K562 (cell line): ENCODE measurements around the gene GPR15LG. TPM values are rescaled to one million over a fixed set of nuclear protein-coding genes. Genes with fewer than 3 reads are reported as not detected.

Experiments used
- ATAC-seq: fragments of 200-7000 bp; cut with Tn5 transposase; 3 replicates; pipeline ENCODE4 v1.9.1; 2020; ENCODE audit warnings: moderate library complexity
- BruUV-seq: library from RNA; stranded (reverse); fragments of 400-500 nt; replicated peaks from 2 replicates; lab custom pipeline; 2021; lab: Mats Ljungman, UMichigan
- CTCF ChIA-PET: fragments of 300-600 bp; formaldehyde crosslinking; extraction: SDS; loops from one replicate; lab custom pipeline; 2021; ENCODE audit warnings: low intra/inter-chr PET ratio; lab: Yijun Ruan, JAX
- POLR2A ChIA-PET: fragments of 300-600, 350-650 bp; sonication (Branson Sonifier 250); formaldehyde crosslinking; extraction: SDS; loops from one replicate; lab custom pipeline; 2021; ENCODE audit warnings: antibody characterized with exemption, inconsistent platforms; lab: Yijun Ruan, JAX
- DNase-seq, 4 experiments: peaks; one replicate each; pipeline versions ENCODE4 v3.0.0 to v3.0.0-alpha.2; 2011 to 2018; ENCODE audit warnings: low spot score in 3 of 4, mixed read lengths in 3 of 4; ENCODE audit errors: extremely low read depth in 1 of 4
- FAIRE-seq: peaks from 2 replicates; lab custom pipeline; 2011; peaks lifted over from hg19 to GRCh38; lab: Jason Lieb, UNC
- H2AFZ ChIP-seq: 2 replicates; pipeline ENCODE4 v1.6.0; 2011; ENCODE audit warnings: low read depth, low read length, control low read depth, inconsistent platforms
- H3K27ac ChIP-seq: fragments of 200-600 bp; 3 replicates; pipeline ENCODE4 v1.8.0; 2011; ENCODE audit warnings: low read depth, mild to moderate bottlenecking, control low read depth, inconsistent platforms, low read length, moderate library complexity, mixed read lengths; ENCODE audit errors: extremely low read depth
- H3K27me3 ChIP-seq, 2 experiments: fragments of 300-600 bp in 1 of 2; 2 replicates in 1 of 2; 3 replicates in 1 of 2; pipeline versions ENCODE4 v1.6.0 to v1.8.0; 2011; ENCODE audit warnings: inconsistent platforms in 2 of 2, low read length in 2 of 2, mild to moderate bottlenecking in 1 of 2, mixed read lengths in 1 of 2, moderate library complexity in 1 of 2; ENCODE audit not compliant: control insufficient read depth in 2 of 2, insufficient read depth in 2 of 2
- H3K36me3 ChIP-seq: fragments of 300-600 bp; 3 replicates; pipeline ENCODE4 v1.8.0; 2011; ENCODE audit warnings: mild to moderate bottlenecking, low read length, inconsistent platforms; ENCODE audit not compliant: control insufficient read depth, insufficient read depth
- H3K4me1 ChIP-seq, 2 experiments: fragments of 200-600 bp in 1 of 2; replicated peaks in 1 of 2; 2 replicates in 1 of 2; 3 replicates in 1 of 2; pipeline versions ENCODE4 v1.5.1 to v1.8.0; 2011; ENCODE audit warnings: inconsistent platforms in 2 of 2, low read length in 2 of 2, mild to moderate bottlenecking in 1 of 2, mixed read lengths in 1 of 2, moderate library complexity in 1 of 2; ENCODE audit not compliant: control insufficient read depth in 2 of 2, insufficient read depth in 2 of 2
- H3K4me2 ChIP-seq: 2 replicates; pipeline ENCODE4 v1.6.1; 2011; ENCODE audit warnings: low read length, control low read depth, inconsistent platforms, mixed read lengths; ENCODE audit not compliant: insufficient read depth
- H3K4me3 ChIP-seq: fragments of 200-600 bp; sonication (generic), shearing (Covaris generic); 2 replicates; pipeline ENCODE4 v1.5.1; 2016; ENCODE audit warnings: control low read depth, inconsistent platforms
- H3K79me2 ChIP-seq: fragments of 200-600 bp; 3 replicates; pipeline ENCODE4 v1.8.0; 2011; ENCODE audit warnings: low read length, inconsistent platforms; ENCODE audit not compliant: control insufficient read depth, insufficient read depth
- H3K9ac ChIP-seq, 2 experiments: 2 replicates each; pipeline versions ENCODE4 v1.6.0 to v1.6.1; 2011; ENCODE audit warnings: low read depth in 2 of 2, low read length in 2 of 2, control low read depth in 1 of 2, inconsistent platforms in 1 of 2, mild to moderate bottlenecking in 1 of 2, mixed read lengths in 1 of 2; ENCODE audit not compliant: insufficient read depth in 1 of 2
- H3K9me1 ChIP-seq: one replicate; pipeline ENCODE4 v1.6.0; 2011; ENCODE audit warnings: inconsistent platforms, mild to moderate bottlenecking, low read length, moderate library complexity; ENCODE audit not compliant: control insufficient read depth, insufficient read depth
- H3K9me3 ChIP-seq: replicated peaks from 2 replicates; pipeline ENCODE4 v1.5.1; 2011; ENCODE audit warnings: low read depth, low read length, inconsistent platforms; ENCODE audit not compliant: control insufficient read depth, insufficient read depth
- H4K20me1 ChIP-seq: replicated peaks from 2 replicates; pipeline ENCODE4 v1.6.1; 2011; ENCODE audit warnings: low read length, inconsistent platforms, mixed read lengths; ENCODE audit not compliant: control insufficient read depth, insufficient read depth
- CBX1 ChIP-seq: sonication (generic); IDR thresholded peaks from 2 replicates; pipeline ENCODE4 v1.6.1; 2016; ENCODE audit warnings: antibody characterized with exemption, low read depth, mild to moderate bottlenecking
- CTCF ChIP-seq, 3 experiments: IDR thresholded peaks in 2 of 3; conservative IDR thresholded peaks in 1 of 3; 2 replicates each; pipeline ENCODE4 v1.5.1; 2011 to 2012; ENCODE audit warnings: low read length in 3 of 3, mild to moderate bottlenecking in 3 of 3, control low read depth in 2 of 3, improper control_type of control experiment in 1 of 3, inconsistent platforms in 1 of 3, low read depth in 1 of 3, mixed read lengths in 1 of 3, moderate library complexity in 1 of 3; ENCODE audit not compliant: insufficient read depth in 2 of 3
- DEAF1 ChIP-seq: fragments of 450-650 bp; formaldehyde crosslinking; IDR thresholded peaks from 2 replicates; pipeline ENCODE4 v1.4.0; 2020; ENCODE audit warnings: mild to moderate bottlenecking, moderate library complexity
- ELF4 ChIP-seq: fragments of 450-650 bp; formaldehyde crosslinking; IDR thresholded peaks from 2 replicates; pipeline ENCODE4 v1.4.0; 2022; ENCODE audit warnings: missing genetic modification characterization
- TFAM ChIP-seq: fragments of 250-450 bp; sonication (Bioruptor Pico); conservative IDR thresholded peaks from 2 replicates; pipeline ENCODE4 v1.5.0; 2021; ENCODE audit warnings: mild to moderate bottlenecking, moderate library complexity
- VEZF1 ChIP-seq: fragments of 200-800 bp; sonication (Bioruptor generic); IDR thresholded peaks from 2 replicates; pipeline ENCODE4 v1.6.1; 2017; ENCODE audit warnings: missing genetic modification characterization, missing compliant biosample characterization
- ZNF318 ChIP-seq, 2 experiments: fragments of 450-650 bp; IDR thresholded peaks; 2 replicates each; pipeline ENCODE4 v1.6.1; 2016; ENCODE audit warnings: mild to moderate bottlenecking in 2 of 2, borderline replicate concordance in 1 of 2, low read depth in 1 of 2, moderate library complexity in 1 of 2
- WGBS: fragments of 100-300 bp; shearing (Covaris generic); methylation state at CpG from one replicate; pipeline ENCODE4 v1.1.6; 2016; ENCODE audit warnings: low coverage, mixed read lengths; ENCODE audit not compliant: insufficient coverage; ENCODE audit errors: missing lambda C conversion rate; 5-methylcytosine and 5-hydroxymethylcytosine counted together
- in situ Hi-C: fragments of 300-500 bp; cut with MboI; formaldehyde crosslinking; loops from 4 replicates; pipeline ENCODE4 v1.15.0; 2018; ENCODE audit warnings: inconsistent platforms, mixed read lengths
- intact Hi-C: fragments of 100-400 bp; cut with micrococcal nuclease; formaldehyde crosslinking; loops from 2 replicates; pipeline ENCODE4 v1.14.2; 2022
- polyA plus RNA-seq, 8 experiments: library from polyadenylated mRNA; depleted of rRNA in 4 of 8; stranded (reverse) in 5 of 8; unstranded in 3 of 8; fragments of >200 nt; fragmentation: Nextera tagmentation in 2 of 8; fragmentation: Illumina TruSeq in 1 of 8; extraction: Ambion mirVana in 2 of 8; extraction: Trizol in 1 of 8; gene quantifications; 2 replicates each; pipeline versions ENCODE4 v1.2.1 to v1.2.3, GENCODE V29; 2011 to 2014; ENCODE audit warnings: inconsistent platforms in 1 of 8, missing spikeins in 1 of 8
- total RNA-seq, 7 experiments: library from RNA; depleted of rRNA in 6 of 7; stranded (reverse); fragments of >200 nt in 6 of 7; fragmentation: Illumina TruSeq in 2 of 7; extraction: Trizol in 2 of 7; gene quantifications; 2 replicates each; pipeline versions ENCODE4 v1.2.1 to v1.2.3, GENCODE V29; 2011 to 2021; ENCODE audit warnings: low replicate concordance in 1 of 7

The GPR15LG gene
- total and polyA plus RNA-seq, 9 of the 15 experiments (the other 6 are each of a cell fraction or from before 2014, with no cell fraction given), result 0.51 TPM; not detected in 8

- Histone ChIP-seq H3K9me3 (no peaks in the 10 kb centered on the region), H3K27me3 (peaks cover 2 to 23% of the 10 kb centered on the region in 2 experiments; a peak in 4 of 5 replicates), H3K27ac (no peak overlapping the region), H2AFZ (no peak overlapping the region), H3K79me2 (no peaks in the 10 kb centered on the region), H3K4me1 (peaks cover 0 to 6% of the 10 kb centered on the region in 2 experiments; a peak in 2 of 5 replicates), H3K4me2 (no peak overlapping the region), H3K9ac (peak overlapping the region in 1 of 2 experiments; percentile 18; a peak in 1 of 4 replicates), H3K9me1 (no peaks in the 10 kb centered on the region), H4K20me1 (peaks cover 6% of the 10 kb centered on the region; the same call in 1 of the 2 replicates), H3K4me3 (no peak overlapping the region)
- CTCF ChIA-PET, result no interaction called here
- intact Hi-C loops, result no loop called here
- no TSS peak for BruUV-seq
- in situ Hi-C loops, result no loop called here
- FAIRE-seq (no peak), ATAC-seq (no peak)
- no peak for TF ChIP-seq ELF4 (CRISPR knock-in tag)
- TF ChIP-seq ZNF318 (IDR thresholded peaks at IDR 0.05; ENCODE audit: borderline replicate concordance in 1 of 2, low read depth in 1 of 2), result no peak
- no peak for TF ChIP-seq CTCF (IDR thresholded peaks at IDR 0.05 in 2 of 3, conservative IDR thresholded peaks at IDR 0.05 in 1 of 3; ENCODE audit: insufficient read depth in 2 of 3, low read depth in 1 of 3, low read length in 3 of 3)
- no peak for TF ChIP-seq CBX1
- TF ChIP-seq DEAF1 (CRISPR knock-in tag), result no peak
- no peak for TF ChIP-seq VEZF1 (CRISPR knock-in tag)
- no peak for TF ChIP-seq TFAM (CRISPR knock-in tag)
- TF ChIP-seq, all 486 proteins: peak for 0
- WGBS, result 0% methylated on average over 9 of the region's 9 CpGs
- no peak for DNase-seq
- H3K36me3 ChIP-seq, result no peaks in the 10 kb centered on the region
- POLR2A ChIA-PET, result interaction anchor here (0.5 kb wide), 1 partner anchor 587 kb away, joined by 3 read pairs; no protein-coding TSS in a partner anchor
Measured at GRCh38 chr10:84216834-84217233, 43.2 kb downstream of the GPR15LG start.
